IMR-90 (cell line): ENCODE measurements around the gene SUSD1. TPM values are rescaled to one million over a fixed set of nuclear protein-coding genes. Genes with fewer than 3 reads are reported as not detected.

Experiments
- ATAC-seq: fragments of 200-7000 bp; cut with Tn5 transposase; 2 replicates; pipeline ENCODE4 v1.9.1; 2020; ENCODE audit warnings: low read depth, mild to moderate bottlenecking, moderate library complexity
- BruUV-seq: library from RNA; stranded (reverse); fragments of 400-500 nt; replicated peaks from 2 replicates; lab custom pipeline; 2021; lab: Mats Ljungman, UMichigan
- CTCF ChIA-PET: fragments of 300-600 bp; formaldehyde crosslinking; extraction: SDS; loops from one replicate; lab custom pipeline; 2021; ENCODE audit warnings: antibody characterized with exemption; lab: Yijun Ruan, JAX
- POLR2A ChIA-PET: fragments of 300-600 bp; sonication (Branson Sonifier 250); formaldehyde crosslinking; loops from one replicate; lab custom pipeline; 2022; ENCODE audit warnings: antibody characterized with exemption; ENCODE audit not compliant: unreplicated experiment; lab: Charles Lee
- DNase-seq: peaks from one replicate; pipeline ENCODE4 v3.0.0; 2013
- H2AFZ ChIP-seq: replicated peaks from 2 replicates; pipeline ENCODE3; 2013; ENCODE audit warnings: low read length, mild to moderate bottlenecking; ENCODE audit not compliant: poor library complexity
- H2AK5ac ChIP-seq: 2 replicates; pipeline ENCODE4 v1.6.1; 2013; ENCODE audit warnings: low read depth, low read length, inconsistent platforms
- H2AK9ac ChIP-seq: replicated peaks from 2 replicates; pipeline ENCODE3; 2013; ENCODE audit warnings: mild to moderate bottlenecking, low read depth, low read length, moderate library complexity; ENCODE audit not compliant: poor library complexity
- H2BK120ac ChIP-seq: 2 replicates; pipeline ENCODE4 v1.6.1; 2013; ENCODE audit warnings: low read depth, low read length, inconsistent platforms
- H2BK15ac ChIP-seq: 3 replicates; pipeline ENCODE4 v1.6.1; 2013; ENCODE audit warnings: low read depth, low read length, inconsistent platforms
- H2BK20ac ChIP-seq: 2 replicates; pipeline ENCODE4 v1.6.1; 2013; ENCODE audit warnings: low read depth, mild to moderate bottlenecking, inconsistent platforms, low read length, moderate library complexity
- H2BK5ac ChIP-seq: 2 replicates; pipeline ENCODE4 v1.6.1; 2013; ENCODE audit warnings: mild to moderate bottlenecking, low read depth, low read length, inconsistent platforms; ENCODE audit not compliant: poor library complexity, severe bottlenecking
- H3K14ac ChIP-seq: replicated peaks from 2 replicates; pipeline ENCODE4 v1.6.1; 2013; ENCODE audit warnings: low read depth, low read length, inconsistent platforms
- H3K18ac ChIP-seq: 2 replicates; pipeline ENCODE4 v1.6.1; 2013; ENCODE audit warnings: low read depth, low read length, control low read depth
- H3K23ac ChIP-seq: 2 replicates; pipeline ENCODE4 v1.6.1; 2013; ENCODE audit warnings: low read depth, low read length, inconsistent platforms
- H3K27ac ChIP-seq: 2 replicates; pipeline ENCODE4 v1.5.1; 2013; ENCODE audit warnings: mild to moderate bottlenecking, control low read depth, low read length; ENCODE audit not compliant: insufficient read depth
- H3K27me3 ChIP-seq: 2 replicates; pipeline ENCODE4 v1.6.1; 2013; ENCODE audit warnings: low read length; ENCODE audit not compliant: control insufficient read depth, insufficient read depth
- H3K36me3 ChIP-seq: 2 replicates; pipeline ENCODE4 v1.6.1; 2013; ENCODE audit warnings: low read length, mixed read lengths; ENCODE audit not compliant: control insufficient read depth, insufficient read depth
- H3K4ac ChIP-seq: 2 replicates; pipeline ENCODE4 v1.6.1; 2013; ENCODE audit warnings: low read depth, low read length, inconsistent platforms
- H3K4me1 ChIP-seq: 2 replicates; pipeline ENCODE4 v1.6.1; 2013; ENCODE audit warnings: low read length, mixed read lengths; ENCODE audit not compliant: control insufficient read depth, insufficient read depth
- H3K4me2 ChIP-seq: 2 replicates; pipeline ENCODE4 v1.6.1; 2013; ENCODE audit warnings: low read depth, mild to moderate bottlenecking, control low read depth, low read length, moderate library complexity
- H3K4me3 ChIP-seq: 2 replicates; pipeline ENCODE4 v1.5.1; 2013; ENCODE audit warnings: low read depth, mild to moderate bottlenecking, control low read depth, low read length, moderate library complexity; ENCODE audit not compliant: insufficient read depth
- H3K56ac ChIP-seq: 2 replicates; pipeline ENCODE4 v1.6.1; 2013; ENCODE audit warnings: low read length, inconsistent platforms; ENCODE audit not compliant: insufficient read depth; ENCODE audit errors: extremely low read depth
- H3K79me1 ChIP-seq, 2 experiments: 2 replicates each; pipeline ENCODE4 v1.6.1; 2013; ENCODE audit warnings: low read length in 2 of 2, inconsistent platforms in 1 of 2, low read depth in 1 of 2
- H3K9ac ChIP-seq: 2 replicates; pipeline ENCODE4 v1.6.1; 2013; ENCODE audit warnings: low read depth, low read length, control low read depth
- H3K9me1 ChIP-seq: 2 replicates; pipeline ENCODE4 v1.6.1; 2013; ENCODE audit warnings: low read length, inconsistent platforms; ENCODE audit not compliant: insufficient read depth
- H3K9me3 ChIP-seq: 2 replicates; pipeline ENCODE4 v1.6.1; 2013; ENCODE audit warnings: low read length; ENCODE audit not compliant: control insufficient read depth, insufficient read depth
- H4K20me1 ChIP-seq: 2 replicates; pipeline ENCODE4 v1.6.1; 2013; ENCODE audit warnings: low read length, inconsistent platforms; ENCODE audit not compliant: insufficient read depth
- H4K5ac ChIP-seq: 2 replicates; pipeline ENCODE4 v1.6.1; 2013; ENCODE audit warnings: mild to moderate bottlenecking, low read depth, low read length, control low read depth
- H4K8ac ChIP-seq, 2 experiments: 2 replicates each; pipeline ENCODE4 v1.6.1; 2013; ENCODE audit warnings: low read depth in 2 of 2, low read length in 2 of 2, control low read depth in 1 of 2, inconsistent platforms in 1 of 2
- H4K91ac ChIP-seq: 2 replicates; pipeline ENCODE4 v1.6.1; 2013; ENCODE audit warnings: low read depth, low read length, inconsistent platforms; ENCODE audit not compliant: insufficient read depth
- BHLHE40 ChIP-seq: fragments of 150-350 bp; IDR thresholded peaks from 2 replicates; pipeline ENCODE4 v1.6.1; 2016; ENCODE audit warnings: mild to moderate bottlenecking, low read depth, low read length
- CEBPB ChIP-seq: IDR thresholded peaks from 2 replicates; pipeline ENCODE4 v1.6.1; 2012; ENCODE audit warnings: low read depth, low read length, improper control_type of control experiment
- CHD1 ChIP-seq: IDR thresholded peaks from 2 replicates; pipeline ENCODE4 v1.6.1; 2012; ENCODE audit warnings: low read depth, low read length, improper control_type of control experiment
- FOS ChIP-seq: fragments of 150-350 bp; IDR thresholded peaks from 2 replicates; pipeline ENCODE4 v1.6.1; 2016; ENCODE audit warnings: low read depth, low read length
- MAFK ChIP-seq: IDR thresholded peaks from 2 replicates; pipeline ENCODE4 v1.6.1; 2012; ENCODE audit warnings: low read depth, low read length, improper control_type of control experiment
- MAZ ChIP-seq: IDR thresholded peaks from 2 replicates; pipeline ENCODE4 v1.6.1; 2012; ENCODE audit warnings: low read depth, mild to moderate bottlenecking, low read length, improper control_type of control experiment, moderate library complexity, borderline replicate concordance
- MXI1 ChIP-seq: IDR thresholded peaks from 2 replicates; pipeline ENCODE4 v1.6.1; 2012; ENCODE audit warnings: low read depth, mild to moderate bottlenecking, low read length, moderate library complexity, borderline replicate concordance
- NFE2L2 ChIP-seq: fragments of 150-350 bp; IDR thresholded peaks from 2 replicates; pipeline ENCODE4 v1.6.1; 2016; ENCODE audit warnings: low read depth, mild to moderate bottlenecking, low read length
- POLR2A ChIP-seq: IDR thresholded peaks from 2 replicates; pipeline ENCODE4 v1.6.1; 2012; ENCODE audit warnings: mild to moderate bottlenecking, low read depth, low read length
- RAD21 ChIP-seq: IDR thresholded peaks from 2 replicates; pipeline ENCODE4 v1.6.1; 2012; ENCODE audit warnings: low read length, improper control_type of control experiment
- RCOR1 ChIP-seq: IDR thresholded peaks from 2 replicates; pipeline ENCODE4 v1.6.1; 2012; ENCODE audit warnings: mild to moderate bottlenecking, low read length, improper control_type of control experiment; ENCODE audit not compliant: insufficient replicate concordance
- RFX5 ChIP-seq: IDR thresholded peaks from 2 replicates; pipeline ENCODE4 v1.8.0; 2012; ENCODE audit warnings: low read depth, mild to moderate bottlenecking, low read length, moderate library complexity
- SMC3 ChIP-seq: fragments of 150-350 bp; IDR thresholded peaks from 2 replicates; pipeline ENCODE4 v1.6.1; 2016; ENCODE audit warnings: low read depth, mild to moderate bottlenecking, antibody characterized with exemption, low read length, moderate library complexity
- USF2 ChIP-seq: fragments of 150-350 bp; IDR thresholded peaks from 2 replicates; pipeline ENCODE4 v1.6.1; 2017; ENCODE audit warnings: mild to moderate bottlenecking, antibody characterized with exemption, low read length, low read depth
- WGBS, 2 experiments: methylation state at CpG; one replicate each; pipeline versions ENCODE4 v1.1.5 to v1.1.7; 2013; ENCODE audit warnings: missing lambda C conversion rate in 2 of 2; ENCODE audit not compliant: insufficient read length in 1 of 2; ENCODE audit errors: extremely low coverage in 2 of 2; 5-methylcytosine and 5-hydroxymethylcytosine counted together
- dilution Hi-C: fragments of 300-500 bp; cut with HindIII; formaldehyde crosslinking; loops from one replicate; pipeline ENCODE4 v1.14.3; 2018; ENCODE audit warnings: low sequenced_read_pairs; ENCODE audit not compliant: unreplicated experiment
- in situ Hi-C: fragments of 300-500 bp; cut with MboI; formaldehyde crosslinking; loops from 3 replicates; pipeline ENCODE4 v1.14.3; 2019; ENCODE audit warnings: low sequenced_read_pairs, inconsistent platforms, mixed read lengths
- intact Hi-C: fragments of 100-400 bp; cut with micrococcal nuclease; formaldehyde crosslinking; loops from 2 replicates; pipeline ENCODE4 v1.10.0; 2022
- polyA plus RNA-seq, 3 experiments: library from polyadenylated mRNA; depleted of rRNA; stranded (reverse); fragments of >200 nt; gene quantifications; 2 replicates each; pipeline ENCODE4 v1.2.3, GENCODE V29; 2012; ENCODE audit warnings: low replicate concordance in 1 of 3
- total RNA-seq: library from RNA; depleted of rRNA; stranded (reverse); fragments of >200 nt; gene quantifications from 2 replicates; pipeline ENCODE4 v1.2.3, GENCODE V29; 2012
- TF ChIP-seq, protein P1 (sequence below): fragments of 150-350 bp; IDR thresholded peaks from 2 replicates; pipeline ENCODE4 v1.6.1; 2016; ENCODE audit warnings: low read depth, mild to moderate bottlenecking, low read length, moderate library complexity, borderline replicate concordance
- TF ChIP-seq, protein P2 (sequence below): conservative IDR thresholded peaks from 2 replicates; pipeline ENCODE4 v1.5.1; 2012; ENCODE audit warnings: mild to moderate bottlenecking, low read depth, low read length, improper control_type of control experiment

Gene SUSD1
- total and polyA plus RNA-seq, 2 of the 4 experiments (the other 2 are of a cell fraction), result 4.0 to 4.7 TPM

GRCh38 chr9:112180387-112180881 is 5.3 kb upstream of the SUSD1 start:
- H2AFZ ChIP-seq, result no peak overlapping the region
- peaks cover 4% of the 10 kb centered on the region for H3K4me1 ChIP-seq
- H3K9ac ChIP-seq, result no peak overlapping the region
- no peak overlapping the region for H4K8ac ChIP-seq
- H4K20me1 ChIP-seq, result no peaks in the 10 kb centered on the region
- peak overlapping the region; percentile 15; the same call in 1 of the 2 replicates for H4K91ac ChIP-seq
- CTCF ChIA-PET, result interaction anchor here (0.6 to 1.2 kb wide), 2 partner anchors 14 to 17 kb away, joined by 3 to 6 read pairs; no protein-coding TSS in a partner anchor
- no peak overlapping the region for H3K14ac ChIP-seq
- in situ Hi-C loops (no loop called here), intact Hi-C loops (loop anchor here (10.0 kb wide), 1 partner anchor 76 kb away; no protein-coding TSS in a partner anchor), dilution Hi-C loops (no loop called here)
- 0 out of 2 replicates have a peak overlapping the region, but pooled peaks have one; percentile 41 for H2BK120ac ChIP-seq
- peaks cover 10% of the 10 kb centered on the region for H3K9me1 ChIP-seq
- no peaks in the 10 kb centered on the region for H3K36me3 ChIP-seq
- H3K4ac ChIP-seq, result peak overlapping the region; percentile 37; the same call in 1 of the 2 replicates
- H3K4me3 ChIP-seq, result no peak overlapping the region
- no peak for TF ChIP-seq BHLHE40
- no peak for TF ChIP-seq RAD21
- no peak for TF ChIP-seq NFE2L2
- TF ChIP-seq RFX5, result no peak
- TF ChIP-seq, protein P1, sequence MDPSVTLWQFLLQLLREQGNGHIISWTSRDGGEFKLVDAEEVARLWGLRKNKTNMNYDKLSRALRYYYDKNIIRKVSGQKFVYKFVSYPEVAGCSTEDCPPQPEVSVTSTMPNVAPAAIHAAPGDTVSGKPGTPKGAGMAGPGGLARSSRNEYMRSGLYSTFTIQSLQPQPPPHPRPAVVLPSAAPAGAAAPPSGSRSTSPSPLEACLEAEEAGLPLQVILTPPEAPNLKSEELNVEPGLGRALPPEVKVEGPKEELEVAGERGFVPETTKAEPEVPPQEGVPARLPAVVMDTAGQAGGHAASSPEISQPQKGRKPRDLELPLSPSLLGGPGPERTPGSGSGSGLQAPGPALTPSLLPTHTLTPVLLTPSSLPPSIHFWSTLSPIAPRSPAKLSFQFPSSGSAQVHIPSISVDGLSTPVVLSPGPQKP, result no peak
- no peak for TF ChIP-seq SMC3
- no peak for TF ChIP-seq POLR2A
- TF ChIP-seq RCOR1, result no peak
- TF ChIP-seq FOS, result no peak
- no peak for TF ChIP-seq CHD1
- TF ChIP-seq, protein P2, sequence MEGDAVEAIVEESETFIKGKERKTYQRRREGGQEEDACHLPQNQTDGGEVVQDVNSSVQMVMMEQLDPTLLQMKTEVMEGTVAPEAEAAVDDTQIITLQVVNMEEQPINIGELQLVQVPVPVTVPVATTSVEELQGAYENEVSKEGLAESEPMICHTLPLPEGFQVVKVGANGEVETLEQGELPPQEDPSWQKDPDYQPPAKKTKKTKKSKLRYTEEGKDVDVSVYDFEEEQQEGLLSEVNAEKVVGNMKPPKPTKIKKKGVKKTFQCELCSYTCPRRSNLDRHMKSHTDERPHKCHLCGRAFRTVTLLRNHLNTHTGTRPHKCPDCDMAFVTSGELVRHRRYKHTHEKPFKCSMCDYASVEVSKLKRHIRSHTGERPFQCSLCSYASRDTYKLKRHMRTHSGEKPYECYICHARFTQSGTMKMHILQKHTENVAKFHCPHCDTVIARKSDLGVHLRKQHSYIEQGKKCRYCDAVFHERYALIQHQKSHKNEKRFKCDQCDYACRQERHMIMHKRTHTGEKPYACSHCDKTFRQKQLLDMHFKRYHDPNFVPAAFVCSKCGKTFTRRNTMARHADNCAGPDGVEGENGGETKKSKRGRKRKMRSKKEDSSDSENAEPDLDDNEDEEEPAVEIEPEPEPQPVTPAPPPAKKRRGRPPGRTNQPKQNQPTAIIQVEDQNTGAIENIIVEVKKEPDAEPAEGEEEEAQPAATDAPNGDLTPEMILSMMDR, result no peak
- TF ChIP-seq CEBPB, result no peak
- no peak for TF ChIP-seq MAZ
- TF ChIP-seq USF2, result no peak
- no peak for TF ChIP-seq MAFK
- TF ChIP-seq MXI1, result no peak
- H3K18ac ChIP-seq, result no peak overlapping the region
- ATAC-seq (peak; percentile 34; the same call in 1 of the 2 replicates), DNase-seq (no peak)
- H3K23ac ChIP-seq, result 0 out of 2 replicates have a peak overlapping the region, but pooled peaks have one; percentile 52
- no peak overlapping the region for H2AK5ac ChIP-seq
- no peak overlapping the region for H3K27ac ChIP-seq
- no peaks in the 10 kb centered on the region for H3K9me3 ChIP-seq
- POLR2A ChIA-PET, result no interaction called here
- no peak overlapping the region for H4K5ac ChIP-seq
- no peak overlapping the region for H3K4me2 ChIP-seq
- no CpG with 5 or more reads among the region's 3 CpGs for WGBS, 2 experiments
- no peak overlapping the region for H2AK9ac ChIP-seq
- H3K79me1 ChIP-seq, result no peaks in the 10 kb centered on the region
- H3K56ac ChIP-seq, result no peak overlapping the region
- no TSS peak for BruUV-seq
- H2BK15ac ChIP-seq, result no peak overlapping the region
- peak overlapping the region; percentile 11; the same call in 1 of the 2 replicates for H2BK20ac ChIP-seq
- H2BK5ac ChIP-seq, result no peak overlapping the region
- peaks cover 4% of the 10 kb centered on the region; the same call in 1 of the 2 replicates for H3K27me3 ChIP-seq
